BLaER1 (cell line): ENCODE measurements around the gene PCSK6.

Experiments
- H3K27ac ChIP-seq: shearing (Covaris generic); formaldehyde crosslinking; 2 replicates; pipeline ENCODE4 v1.8.1; 2022
- H3K27me3 ChIP-seq: shearing (Covaris generic); formaldehyde crosslinking; 2 replicates; pipeline ENCODE4 v1.8.1; 2022
- H3K36me3 ChIP-seq: shearing (Covaris generic); formaldehyde crosslinking; 2 replicates; pipeline ENCODE4 v1.8.1; 2022
- H3K4me1 ChIP-seq: shearing (Covaris generic); formaldehyde crosslinking; 2 replicates; pipeline ENCODE4 v1.8.1; 2022
- H3K4me2 ChIP-seq: shearing (Covaris generic); formaldehyde crosslinking; 2 replicates; pipeline ENCODE4 v1.8.1; 2022
- H3K4me3 ChIP-seq: shearing (Covaris generic); formaldehyde crosslinking; 2 replicates; pipeline ENCODE4 v1.8.1; 2022
- H3K9ac ChIP-seq: shearing (Covaris generic); formaldehyde crosslinking; 2 replicates; pipeline ENCODE4 v1.8.1; 2022
- H3K9me3 ChIP-seq: shearing (Covaris generic); formaldehyde crosslinking; 2 replicates; pipeline ENCODE4 v1.8.1; 2022
- H4K20me1 ChIP-seq: shearing (Covaris generic); formaldehyde crosslinking; 2 replicates; pipeline ENCODE4 v1.8.1; 2022
- Cebpa-rat ChIP-seq: shearing (Covaris generic); IDR thresholded peaks from 2 replicates; pipeline ENCODE4 v1.8.1; 2022

PCSK6 gene

GRCh38 chr15:101371081-101371480, 118.4 kb downstream of the PCSK6 start:
- TF ChIP-seq Cebpa-rat = no peak
- Histone ChIP-seq H4K20me1 (no peaks in the 10 kb centered on the region), H3K36me3 (no peaks in the 10 kb centered on the region), H3K4me2 (no peak overlapping the region), H3K27me3 (no peaks in the 10 kb centered on the region), H3K9ac (no peak overlapping the region), H3K27ac (no peak overlapping the region), H3K9me3 (no peaks in the 10 kb centered on the region), H3K4me1 (peaks cover 8% of the 10 kb centered on the region; the same call in 1 of the 2 replicates), H3K4me3 (no peak overlapping the region)

GRCh38 chr15:101370330-101371024, 119.0 kb downstream of the PCSK6 start:
- Histone ChIP-seq H3K27me3 (no peaks in the 10 kb centered on the region), H3K4me1 (peaks cover 8% of the 10 kb centered on the region; the same call in 1 of the 2 replicates), H3K36me3 (no peaks in the 10 kb centered on the region), H3K9me3 (no peaks in the 10 kb centered on the region), H4K20me1 (no peaks in the 10 kb centered on the region), H3K27ac (no peak overlapping the region), H3K9ac (no peak overlapping the region), H3K4me3 (no peak overlapping the region), H3K4me2 (no peak overlapping the region)
- no peak for TF ChIP-seq Cebpa-rat

- Histone ChIP-seq H3K36me3 (no peaks in the 10 kb centered on the region), H3K4me2 (no peak overlapping the region), H3K4me3 (no peak overlapping the region), H4K20me1 (no peaks in the 10 kb centered on the region), H3K27me3 (no peaks in the 10 kb centered on the region), H3K9ac (no peak overlapping the region), H3K27ac (no peak overlapping the region), H3K9me3 (no peaks in the 10 kb centered on the region), H3K4me1 (peaks cover 8% of the 10 kb centered on the region; the same call in 1 of the 2 replicates)
- TF ChIP-seq Cebpa-rat = no peak
Measured at GRCh38 chr15:101369676-101370075, 119.8 kb downstream of the PCSK6 start.

GRCh38 chr15:101368861-101369642, 120.5 kb downstream of the PCSK6 start:
- Histone ChIP-seq H3K27me3 (no peaks in the 10 kb centered on the region), H3K4me1 (peaks cover 8% of the 10 kb centered on the region; the same call in 1 of the 2 replicates), H3K9ac (no peak overlapping the region), H3K4me3 (no peak overlapping the region), H3K4me2 (no peak overlapping the region), H4K20me1 (no peaks in the 10 kb centered on the region), H3K27ac (no peak overlapping the region), H3K36me3 (no peaks in the 10 kb centered on the region), H3K9me3 (no peaks in the 10 kb centered on the region)
- no peak for TF ChIP-seq Cebpa-rat

GRCh38 chr15:101368086-101368780, 121.3 kb downstream of the PCSK6 start:
- H3K4me3 ChIP-seq = no peak overlapping the region
- no peak overlapping the region for H3K9ac ChIP-seq
- no peaks in the 10 kb centered on the region for H4K20me1 ChIP-seq
- peaks cover 8% of the 10 kb centered on the region; the same call in 1 of the 2 replicates for H3K4me1 ChIP-seq
- no peak overlapping the region for H3K4me2 ChIP-seq
- no peaks in the 10 kb centered on the region for H3K9me3 ChIP-seq
- H3K27ac ChIP-seq = no peak overlapping the region
- H3K36me3 ChIP-seq = no peaks in the 10 kb centered on the region
- no peak for TF ChIP-seq Cebpa-rat
- H3K27me3 ChIP-seq = no peaks in the 10 kb centered on the region

- Histone ChIP-seq H3K4me2 (no peak overlapping the region), H3K27me3 (no peaks in the 10 kb centered on the region), H3K4me3 (no peak overlapping the region), H3K4me1 (0 out of 2 replicates have a peak, but pooled peaks cover under 1% of the 10 kb centered on the region), H3K9me3 (no peaks in the 10 kb centered on the region), H3K36me3 (no peaks in the 10 kb centered on the region), H3K27ac (no peak overlapping the region), H4K20me1 (no peaks in the 10 kb centered on the region), H3K9ac (no peak overlapping the region)
- TF ChIP-seq Cebpa-rat = no peak
Measured at GRCh38 chr15:101366853-101367252, 122.7 kb downstream of the PCSK6 start.

- Histone ChIP-seq H3K9me3 (no peaks in the 10 kb centered on the region), H3K4me2 (no peak overlapping the region), H4K20me1 (no peaks in the 10 kb centered on the region), H3K27ac (no peak overlapping the region), H3K9ac (no peak overlapping the region), H3K36me3 (no peaks in the 10 kb centered on the region), H3K4me3 (no peak overlapping the region), H3K27me3 (no peaks in the 10 kb centered on the region), H3K4me1 (0 out of 2 replicates have a peak, but pooled peaks cover 6% of the 10 kb centered on the region)
- no peak for TF ChIP-seq Cebpa-rat
Measured at GRCh38 chr15:101362986-101363566, 126.4 kb downstream of the PCSK6 start.

- Histone ChIP-seq H3K9ac (no peak overlapping the region), H3K27ac (no peak overlapping the region), H3K9me3 (no peaks in the 10 kb centered on the region), H3K36me3 (no peaks in the 10 kb centered on the region), H3K27me3 (no peaks in the 10 kb centered on the region), H3K4me1 (0 out of 2 replicates have a peak, but pooled peaks cover 6% of the 10 kb centered on the region), H3K4me2 (no peak overlapping the region), H4K20me1 (no peaks in the 10 kb centered on the region), H3K4me3 (no peak overlapping the region)
- TF ChIP-seq Cebpa-rat = no peak
Measured at GRCh38 chr15:101362359-101362758, 127.1 kb downstream of the PCSK6 start.

GRCh38 chr15:101361418-101361817, 128.1 kb downstream of the PCSK6 start:
- no peak for TF ChIP-seq Cebpa-rat
- no peak overlapping the region for H3K9ac ChIP-seq
- no peak overlapping the region for H3K4me3 ChIP-seq
- H3K4me2 ChIP-seq = no peak overlapping the region
- no peaks in the 10 kb centered on the region for H4K20me1 ChIP-seq
- H3K9me3 ChIP-seq = no peaks in the 10 kb centered on the region
- no peaks in the 10 kb centered on the region for H3K27me3 ChIP-seq
- 0 out of 2 replicates have a peak, but pooled peaks cover 6% of the 10 kb centered on the region for H3K4me1 ChIP-seq
- H3K36me3 ChIP-seq = no peaks in the 10 kb centered on the region
- no peak overlapping the region for H3K27ac ChIP-seq
